ENCODE results near the gene TTC17. TPM values are rescaled to one million over a fixed set of nuclear protein-coding genes. Genes with fewer than 3 reads are reported as not detected.

Gene TTC17
- total and polyA plus RNA-seq, 2 of the 8 experiments (the other 6 are each of a cell fraction or from before 2014, with no cell fraction given), result 65.1 to 80.1 TPM

GRCh38 chr11:43328482-43328881, 30.2 kb upstream of the TTC17 start (continued):
- no peak for TF ChIP-seq KDM1A (IDR thresholded peaks at IDR 0.05; ENCODE audit: borderline replicate concordance, low read length)

GRCh38 chr11:43341159-43341558, 17.6 kb upstream of the TTC17 start:
- no peak overlapping the region for H2BK15ac ChIP-seq (ENCODE audit: low read length)
- H3K79me1 ChIP-seq (ENCODE audit: low read depth, low read length), result no peaks in the 10 kb centered on the region
- peaks cover 0 to 2% of the 10 kb centered on the region in 2 experiments for H4K20me1 ChIP-seq (replicated peaks in 1 of 2; ENCODE audit: control insufficient read depth in 1 of 2, insufficient read depth in 2 of 2, low read length in 2 of 2)
- no peak overlapping the region for H4K91ac ChIP-seq (replicated peaks; ENCODE audit: insufficient read length, low read length)
- H3K9me3 ChIP-seq (ENCODE audit: insufficient read depth in 2 of 2, low read depth in 1 of 2, low read length in 1 of 2), result no peaks in the 10 kb centered on the region
- H3K4me2 ChIP-seq (ENCODE audit: insufficient read depth in 1 of 2, low read depth in 2 of 2, low read length in 2 of 2), result no peak overlapping the region
- H3K4ac ChIP-seq (replicated peaks; ENCODE audit: insufficient read length, low read depth, low read length), result no peak overlapping the region
- no peaks in the 10 kb centered on the region for H3K27me3 ChIP-seq (replicated peaks in 1 of 4; ENCODE audit: control insufficient read depth in 3 of 4, extremely low read depth in 1 of 4, insufficient read depth in 3 of 4, low read length in 3 of 4)
- no peak overlapping the region for H3K4me3 ChIP-seq (ENCODE audit: extremely low read depth in 1 of 4, insufficient read depth in 2 of 4, low read depth in 3 of 4, low read length in 4 of 4)
- H2AFZ ChIP-seq (ENCODE audit: low read length), result no peak overlapping the region
- peak overlapping the region; percentile 25 for H3K56ac ChIP-seq (replicated peaks; ENCODE audit: insufficient read length, low read depth, low read length)
- no peak overlapping the region for H2BK12ac ChIP-seq (ENCODE audit: low read depth, low read length)
- no peak overlapping the region for H3K23ac ChIP-seq (ENCODE audit: insufficient read length)
- H4K5ac ChIP-seq (ENCODE audit: insufficient read length, low read depth, low read length), result no peak overlapping the region
- no peaks in the 10 kb centered on the region for H3K4me1 ChIP-seq (replicated peaks in 1 of 4; ENCODE audit: control insufficient read depth in 3 of 4, insufficient read depth in 4 of 4, low read length in 3 of 4)
- no peak for FAIRE-seq
- no peaks in the 10 kb centered on the region for H3K23me2 ChIP-seq (ENCODE audit: low read depth, low read length)
- no peak overlapping the region for H2BK5ac ChIP-seq (ENCODE audit: low read depth, low read length)
- no peak overlapping the region for H3K9ac ChIP-seq (replicated peaks in 1 of 4; ENCODE audit: extremely low read depth in 1 of 4, low read depth in 3 of 4, low read length in 3 of 4)
- no peaks in the 10 kb centered on the region for H3K79me2 ChIP-seq (ENCODE audit: control insufficient read depth in 1 of 2, insufficient read depth in 2 of 2, low read length in 2 of 2)
- H2BK20ac ChIP-seq (ENCODE audit: low read length), result no peak overlapping the region
- H3K36me3 ChIP-seq (ENCODE audit: control insufficient read depth in 2 of 4, insufficient read depth in 4 of 4, low read length in 3 of 4), result peaks cover 3 to 35% (median 28%) of the 10 kb centered on the region in 4 experiments
- no peak for DNase-seq (ENCODE audit: low read depth in 1 of 2, low spot score in 2 of 2)
- no peak overlapping the region for H3K14ac ChIP-seq (ENCODE audit: insufficient read length)
- H4K8ac ChIP-seq (ENCODE audit: extremely low read depth, insufficient read depth, low read length), result no peak overlapping the region
- H3K18ac ChIP-seq (ENCODE audit: extremely low read depth, low read length), result no peak overlapping the region
- ChIA-PET CTCF (ENCODE audit: partially characterized antibody) (interaction anchor here (2.1 kb wide), 1 partner anchor 29 kb away, joined by 5 read pairs; the partner anchor contains the start of gene API5), POLR2A (ENCODE audit: partially characterized antibody) (no interaction called here)
- no peak overlapping the region for H3K27ac ChIP-seq (ENCODE audit: low read depth, low read length)
- H2BK120ac ChIP-seq (replicated peaks; ENCODE audit: low read depth, low read length), result no peak overlapping the region
- H2AK5ac ChIP-seq (ENCODE audit: low read depth, low read length), result no peak overlapping the region
- TF ChIP-seq GTF2F1 (IDR thresholded peaks at IDR 0.05; ENCODE audit: borderline replicate concordance, low read depth, low read length) (no peak), JUND (IDR thresholded peaks at IDR 0.05; ENCODE audit: low read length) (no peak), SAP30 (IDR thresholded peaks at IDR 0.05; ENCODE audit: insufficient read depth, insufficient replicate concordance, low read length) (no peak), CHD2 (IDR thresholded peaks at IDR 0.05; ENCODE audit: low read length) (no peak), CBX8 (IDR thresholded peaks at IDR 0.05; ENCODE audit: borderline replicate concordance, low read depth, low read length) (no peak), SP4 (IDR thresholded peaks at IDR 0.05; ENCODE audit: low read length) (no peak), TCF12 (IDR thresholded peaks at IDR 0.05; ENCODE audit: low read depth, low read length) (no peak), RAD21 (IDR thresholded peaks at IDR 0.05 in 1 of 2, conservative IDR thresholded peaks at IDR 0.05 in 1 of 2; ENCODE audit: low read depth in 2 of 2, low read length in 2 of 2) (no peak), FOSL1 (IDR thresholded peaks at IDR 0.05; ENCODE audit: insufficient read depth, low read depth, low read length) (no peak), BRCA1 (IDR thresholded peaks at IDR 0.05; ENCODE audit: low read depth, low read length) (no peak), BACH1 (IDR thresholded peaks at IDR 0.05; ENCODE audit: low read length) (no peak), CTBP2 (IDR thresholded peaks at IDR 0.05; ENCODE audit: borderline replicate concordance, insufficient read depth, insufficient read length, low read length) (no peak), KDM4A (IDR thresholded peaks at IDR 0.05; ENCODE audit: low read depth, low read length, severe bottlenecking) (no peak)

Measured in H1 (cell line).